Choroid plexus epithelial cell (primary cell): ENCODE data around the gene ZNF281.

Experiments used
- DNase-seq: peaks from one replicate; pipeline ENCODE4 v3.0.0-alpha.2; 2010; ENCODE audit warnings: low read depth
- H3K4me3 ChIP-seq: 2 replicates; pipeline ENCODE4 v1.5.1; 2011; ENCODE audit warnings: low read depth, mild to moderate bottlenecking, control low read depth, low read length, moderate library complexity
- CTCF ChIP-seq: conservative IDR thresholded peaks from 2 replicates; pipeline ENCODE4 v1.5.1; 2011; ENCODE audit warnings: low read depth, mild to moderate bottlenecking, control low read depth, inconsistent platforms, low read length, moderate library complexity

Gene ZNF281

GRCh38 chr1:200405264-200405663 is 4.6 kb downstream of the ZNF281 start:
- DNase-seq: peak; percentile 27
- no peak for TF ChIP-seq CTCF
- no peak overlapping the region for H3K4me3 ChIP-seq

- TF ChIP-seq CTCF: no peak
- DNase-seq: no peak
- no peak overlapping the region for H3K4me3 ChIP-seq
Measured at GRCh38 chr1:200401708-200402107, 8.1 kb downstream of the ZNF281 start.

- no peak overlapping the region for H3K4me3 ChIP-seq
- no peak for TF ChIP-seq CTCF
- DNase-seq: no peak
Measured at GRCh38 chr1:200401263-200401662, 8.6 kb downstream of the ZNF281 start.

- no peak for TF ChIP-seq CTCF
- no peak for DNase-seq
- no peak overlapping the region for H3K4me3 ChIP-seq
Measured at GRCh38 chr1:200400556-200400955, 9.3 kb downstream of the ZNF281 start.

- DNase-seq: no peak
- no peak for TF ChIP-seq CTCF
- no peak overlapping the region for H3K4me3 ChIP-seq
Measured at GRCh38 chr1:200399860-200400259, 10.0 kb downstream of the ZNF281 start.

GRCh38 chr1:200398373-200398772 is 11.5 kb downstream of the ZNF281 start:
- no peak for DNase-seq
- no peak for TF ChIP-seq CTCF
- H3K4me3 ChIP-seq: no peak overlapping the region

- DNase-seq: no peak
- TF ChIP-seq CTCF: no peak
- H3K4me3 ChIP-seq: no peak overlapping the region
Measured at GRCh38 chr1:200392625-200393185, 17.1 kb downstream of the ZNF281 start.
